Spleen (tissue), 7 donors: Measurements from ENCODE around the gene LEKR1.

ENCODE experiments used
- CTCF ChIP-seq, 11 experiments: fragments of 200-600 bp in 7 of 11; fragments of 450-650 bp in 4 of 11; sonication (generic) in 4 of 11; IDR thresholded peaks in 8 of 11; conservative IDR thresholded peaks in 3 of 11; 1 replicate in 7 of 11; 2 replicates in 4 of 11; pipeline versions ENCODE4 v1.4.0 to v1.8.0; 2016 to 2021; ENCODE audit warnings: antibody characterized with exemption in 11 of 11, inconsistent platforms in 4 of 11, mild to moderate bottlenecking in 1 of 11
- POLR2A ChIP-seq, 3 donors: fragments of 450-650 bp; IDR thresholded peaks; one replicate each; pipeline ENCODE4 v1.5.1; 2017; ENCODE audit warnings: antibody characterized with exemption in 3 of 3, mild to moderate bottlenecking in 1 of 3
- POLR2AphosphoS5 ChIP-seq, 3 donors: sonication (generic); formaldehyde crosslinking; IDR thresholded peaks; one replicate each; pipeline ENCODE4 v1.5.1; 2017; ENCODE audit warnings: antibody characterized with exemption in 3 of 3
- donor health status: DM: no; HTN: no; CAD: no; lungs with moderate emphysema.
- donor health status: DM: no; HTN: no; CAD: no.
- donor health status: DM: no; HTN: no; CAD: no.

DNA sequence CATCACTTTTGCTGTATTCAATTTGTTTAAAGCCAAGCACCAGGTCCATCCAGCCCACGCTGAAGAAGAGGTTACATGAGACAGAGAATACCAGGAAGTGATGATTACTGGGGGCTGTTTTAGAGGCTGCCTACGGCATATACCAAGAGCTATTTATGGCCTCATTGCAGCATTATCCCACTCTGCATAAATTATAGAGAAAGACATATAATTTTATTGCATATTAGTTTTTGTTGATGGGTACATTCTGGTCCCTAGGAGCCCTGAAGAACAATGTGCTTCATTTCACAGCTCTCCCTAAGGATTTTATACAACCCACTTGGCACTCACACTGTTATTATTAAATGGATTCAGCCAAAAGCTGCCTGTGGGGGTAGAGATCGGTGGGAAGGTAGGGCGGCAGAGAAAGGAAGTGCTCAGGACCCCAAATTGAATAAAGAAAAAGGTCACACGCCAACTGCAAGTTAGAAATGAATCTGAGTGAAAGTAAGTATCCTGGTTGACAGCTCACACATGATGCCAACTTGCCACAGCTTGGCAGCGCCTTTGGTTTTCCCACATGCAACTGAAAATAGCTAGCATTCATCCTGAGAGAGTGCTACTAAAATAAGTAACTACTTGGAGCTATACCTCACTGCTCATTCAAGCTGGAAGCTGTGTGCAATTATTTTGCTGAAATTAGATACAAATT, 260.1 kb downstream of the LEKR1 start:
- no peak for TF ChIP-seq POLR2A (IDR thresholded peaks at IDR 0.05)
- TF ChIP-seq CTCF (IDR thresholded peaks at IDR 0.05 in 8 of 11, conservative IDR thresholded peaks at IDR 0.05 in 3 of 11): no peak
- no peak for TF ChIP-seq POLR2AphosphoS5 (IDR thresholded peaks at IDR 0.05)
